GM10248 (cell line): Measurements from ENCODE around the gene SH3RF3.

ENCODE experiments used
- CTCF ChIA-PET: fragments of 300-600 bp; sonication (Branson Sonifier 250); formaldehyde crosslinking; extraction: SDS; loops from one replicate; lab custom pipeline; 2021; ENCODE audit warnings: antibody characterized with exemption; lab: Yijun Ruan, JAX
- POLR2A ChIA-PET: fragments of 350-650 bp; sonication (Branson Sonifier 250); formaldehyde crosslinking; extraction: SDS; loops from one replicate; lab custom pipeline; 2020; ENCODE audit warnings: antibody characterized with exemption; lab: Yijun Ruan, JAX
- DNase-seq: peaks from one replicate; pipeline ENCODE4 v3.0.0; 2012; ENCODE audit errors: extremely low spot score
- CTCF ChIP-seq: IDR thresholded peaks from 2 replicates; pipeline ENCODE4 v1.5.1; 2012; ENCODE audit warnings: mild to moderate bottlenecking, low read depth; ENCODE audit errors: extremely low read depth, missing control alignments, control extremely low read depth

The SH3RF3 gene

GRCh38 chr2:109447251-109447661 is 318.3 kb downstream of the SH3RF3 start:
- CTCF ChIA-PET = no interaction called here
- TF ChIP-seq CTCF = no peak
- POLR2A ChIA-PET = no interaction called here
- DNase-seq = no peak

GRCh38 chr2:109447776-109448175 is 318.8 kb downstream of the SH3RF3 start:
- POLR2A ChIA-PET = no interaction called here
- CTCF ChIA-PET = no interaction called here
- DNase-seq = no peak
- TF ChIP-seq CTCF = no peak

GRCh38 chr2:109448207-109448606 is 319.2 kb downstream of the SH3RF3 start:
- CTCF ChIA-PET = no interaction called here
- TF ChIP-seq CTCF = no peak

GRCh38 chr2:109448946-109449788 is 320.2 kb downstream of the SH3RF3 start:
- ChIA-PET POLR2A (no interaction called here), CTCF (no interaction called here)
- no peak for DNase-seq
- no peak for TF ChIP-seq CTCF

More at GRCh38 chr2:109448207-109448606, 319.2 kb downstream of the SH3RF3 start:
- POLR2A ChIA-PET = no interaction called here
- no peak for DNase-seq

DNA sequence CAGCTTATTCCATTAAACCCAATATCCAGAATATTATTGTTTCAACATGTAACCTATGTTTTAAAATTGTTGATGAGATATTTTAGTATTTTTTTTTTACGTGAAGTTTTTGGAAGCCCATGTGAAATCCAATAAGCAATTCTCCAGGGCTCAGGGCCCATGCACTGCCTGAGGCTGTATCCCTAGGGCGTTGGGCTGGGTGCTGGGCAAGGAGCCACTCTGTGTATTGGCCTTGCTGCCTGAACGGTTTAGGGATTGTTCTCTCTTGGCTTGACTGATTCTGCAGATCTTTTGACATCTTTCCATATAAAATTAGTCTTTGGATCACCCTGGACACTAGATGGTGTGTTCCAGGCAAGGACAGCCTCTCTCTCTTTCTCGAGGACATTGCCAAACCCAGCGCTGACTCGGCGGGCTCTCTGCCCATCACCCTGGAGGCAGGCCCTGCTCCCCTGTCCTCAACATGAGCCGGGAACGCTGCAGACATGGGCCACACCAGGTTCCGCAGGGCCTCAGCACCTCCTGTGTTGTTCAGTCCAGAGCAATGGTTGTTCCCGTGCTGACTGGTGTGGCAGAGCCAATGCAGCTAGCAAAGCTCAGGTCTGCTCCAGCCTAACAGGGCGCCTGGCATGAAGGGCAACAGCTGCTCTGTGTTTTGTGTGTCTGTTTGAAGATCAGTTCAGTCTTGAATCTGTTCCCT is 321.7 kb downstream of the SH3RF3 start:
- DNase-seq = no peak
- ChIA-PET POLR2A (no interaction called here), CTCF (interaction anchor here (1.4 kb wide), 1 partner anchor 60 kb away, joined by 3 read pairs; no protein-coding TSS in a partner anchor)

More for the DNA sequence above, 321.7 kb downstream of the SH3RF3 start:
- TF ChIP-seq CTCF = no peak
